Astrocyte of the spinal cord (primary cell): ENCODE results near the gene NYNRIN.

Experiments
- DNase-seq: peaks from one replicate; pipeline ENCODE4 v3.0.0; 2011; ENCODE audit warnings: low read depth, low spot score
- H3K4me3 ChIP-seq: 2 replicates; pipeline ENCODE4 v1.5.1; 2011; ENCODE audit warnings: low read depth, mild to moderate bottlenecking, low read length, moderate library complexity
- in situ Hi-C: cut with HindIII; loops from 2 replicates; pipeline ENCODE4 v1.10.0; 2017; ENCODE audit warnings: low sequenced_read_pairs
- TF ChIP-seq, protein P1 (sequence below): IDR thresholded peaks from 2 replicates; pipeline ENCODE4 v1.5.1; 2012; ENCODE audit warnings: low read depth, mild to moderate bottlenecking, low read length, inconsistent platforms

The NYNRIN gene

GRCh38 chr14:24377657-24378056 lies 21.1 kb upstream of the NYNRIN start:
- H3K4me3 ChIP-seq: no peak overlapping the region
- DNase-seq: no peak
- TF ChIP-seq, protein P1, sequence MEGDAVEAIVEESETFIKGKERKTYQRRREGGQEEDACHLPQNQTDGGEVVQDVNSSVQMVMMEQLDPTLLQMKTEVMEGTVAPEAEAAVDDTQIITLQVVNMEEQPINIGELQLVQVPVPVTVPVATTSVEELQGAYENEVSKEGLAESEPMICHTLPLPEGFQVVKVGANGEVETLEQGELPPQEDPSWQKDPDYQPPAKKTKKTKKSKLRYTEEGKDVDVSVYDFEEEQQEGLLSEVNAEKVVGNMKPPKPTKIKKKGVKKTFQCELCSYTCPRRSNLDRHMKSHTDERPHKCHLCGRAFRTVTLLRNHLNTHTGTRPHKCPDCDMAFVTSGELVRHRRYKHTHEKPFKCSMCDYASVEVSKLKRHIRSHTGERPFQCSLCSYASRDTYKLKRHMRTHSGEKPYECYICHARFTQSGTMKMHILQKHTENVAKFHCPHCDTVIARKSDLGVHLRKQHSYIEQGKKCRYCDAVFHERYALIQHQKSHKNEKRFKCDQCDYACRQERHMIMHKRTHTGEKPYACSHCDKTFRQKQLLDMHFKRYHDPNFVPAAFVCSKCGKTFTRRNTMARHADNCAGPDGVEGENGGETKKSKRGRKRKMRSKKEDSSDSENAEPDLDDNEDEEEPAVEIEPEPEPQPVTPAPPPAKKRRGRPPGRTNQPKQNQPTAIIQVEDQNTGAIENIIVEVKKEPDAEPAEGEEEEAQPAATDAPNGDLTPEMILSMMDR: no peak
- in situ Hi-C loops: no loop called here

- TF ChIP-seq, protein P1: no peak
- in situ Hi-C loops: no loop called here
- no peak for DNase-seq
- H3K4me3 ChIP-seq: no peak overlapping the region
Measured at GRCh38 chr14:24378327-24378726, 20.5 kb upstream of the NYNRIN start.

GRCh38 chr14:24378981-24379906 lies 19.6 kb upstream of the NYNRIN start:
- in situ Hi-C loops: no loop called here
- no peak for DNase-seq
- H3K4me3 ChIP-seq: no peak overlapping the region
- TF ChIP-seq, protein P1: no peak

GRCh38 chr14:24379907-24380730 lies 18.7 kb upstream of the NYNRIN start:
- H3K4me3 ChIP-seq: no peak overlapping the region
- TF ChIP-seq, protein P1: no peak
- in situ Hi-C loops: no loop called here
- DNase-seq: no peak

- H3K4me3 ChIP-seq: no peak overlapping the region
- in situ Hi-C loops: no loop called here
- DNase-seq: no peak
- TF ChIP-seq, protein P1: no peak
Measured at GRCh38 chr14:24381363-24382063, 17.3 kb upstream of the NYNRIN start.

DNA sequence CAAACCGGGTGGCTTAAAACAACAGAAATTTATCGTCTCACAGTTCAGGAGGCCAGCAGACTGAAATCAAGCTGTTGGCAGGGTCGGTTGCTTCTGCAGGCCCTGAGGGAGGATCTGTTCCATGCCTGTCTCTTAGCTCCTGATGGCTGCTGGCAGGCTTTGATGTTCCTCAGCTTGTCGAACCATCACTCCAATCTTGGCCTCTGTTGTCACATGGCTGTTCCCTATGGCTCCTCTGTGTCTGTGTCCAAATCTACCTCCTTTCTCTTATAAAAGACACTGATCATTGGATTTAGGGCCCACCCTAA lies 16.8 kb upstream of the NYNRIN start:
- no peak overlapping the region for H3K4me3 ChIP-seq
- TF ChIP-seq, protein P1: no peak
- DNase-seq: no peak
- in situ Hi-C loops: no loop called here
